ENCODE results near the gene ZDHHC9. TPM values are rescaled to one million over a fixed set of nuclear protein-coding genes. Genes with fewer than 3 reads are reported as not detected.

ZDHHC9 gene
- polyA plus RNA-seq, 1 experiment, result 47.5 TPM

GRCh38 chrX:129791961-129792570, 51.6 kb downstream of the ZDHHC9 start:
- ChIA-PET CTCF (no interaction called here), POLR2A (no interaction called here)
- TF ChIP-seq CTCF (IDR thresholded peaks at IDR 0.05; ENCODE audit: insufficient read depth, low read depth, low read length), result no peak
- H3K4me3 ChIP-seq (ENCODE audit: low read depth, low read length), result no peak overlapping the region
- no peak for DNase-seq (ENCODE audit: low read depth)
- H3K36me3 ChIP-seq (ENCODE audit: control insufficient read depth, insufficient read depth, low read length), result no peaks in the 10 kb centered on the region
- no peaks in the 10 kb centered on the region for H3K27me3 ChIP-seq (ENCODE audit: control insufficient read depth, insufficient read depth, low read length)

- Histone ChIP-seq H3K27me3 (ENCODE audit: control insufficient read depth, insufficient read depth, low read length) (no peaks in the 10 kb centered on the region), H3K4me3 (ENCODE audit: low read depth, low read length) (no peak overlapping the region), H3K36me3 (ENCODE audit: control insufficient read depth, insufficient read depth, low read length) (no peaks in the 10 kb centered on the region)
- CTCF ChIA-PET, result no interaction called here
- DNase-seq (ENCODE audit: low read depth), result no peak
- TF ChIP-seq CTCF (IDR thresholded peaks at IDR 0.05; ENCODE audit: insufficient read depth, low read depth, low read length), result no peak
- POLR2A ChIA-PET, result no interaction called here
Observed at GRCh38 chrX:129791336-129791735, 52.4 kb downstream of the ZDHHC9 start.

- CTCF ChIA-PET, result no interaction called here
- H3K36me3 ChIP-seq (ENCODE audit: control insufficient read depth, insufficient read depth, low read length), result no peaks in the 10 kb centered on the region
- POLR2A ChIA-PET, result no interaction called here
- H3K4me3 ChIP-seq (ENCODE audit: low read depth, low read length), result no peak overlapping the region
- H3K27me3 ChIP-seq (ENCODE audit: control insufficient read depth, insufficient read depth, low read length), result no peaks in the 10 kb centered on the region
- no peak for DNase-seq (ENCODE audit: low read depth)
- no peak for TF ChIP-seq CTCF (IDR thresholded peaks at IDR 0.05; ENCODE audit: insufficient read depth, low read depth, low read length)
Observed at GRCh38 chrX:129790808-129791207, 52.9 kb downstream of the ZDHHC9 start.

- TF ChIP-seq CTCF (IDR thresholded peaks at IDR 0.05; ENCODE audit: insufficient read depth, low read depth, low read length), result no peak
- Histone ChIP-seq H3K4me3 (ENCODE audit: low read depth, low read length) (no peak overlapping the region), H3K36me3 (ENCODE audit: control insufficient read depth, insufficient read depth, low read length) (no peaks in the 10 kb centered on the region), H3K27me3 (ENCODE audit: control insufficient read depth, insufficient read depth, low read length) (no peaks in the 10 kb centered on the region)
- DNase-seq (ENCODE audit: low read depth), result no peak
- ChIA-PET CTCF (no interaction called here), POLR2A (no interaction called here)
Observed at GRCh38 chrX:129790146-129790545, 53.5 kb downstream of the ZDHHC9 start.

GRCh38 chrX:129788527-129788926, 55.2 kb downstream of the ZDHHC9 start:
- Histone ChIP-seq H3K27me3 (ENCODE audit: control insufficient read depth, insufficient read depth, low read length) (no peaks in the 10 kb centered on the region), H3K36me3 (ENCODE audit: control insufficient read depth, insufficient read depth, low read length) (no peaks in the 10 kb centered on the region), H3K4me3 (ENCODE audit: low read depth, low read length) (no peak overlapping the region)
- ChIA-PET POLR2A (no interaction called here), CTCF (no interaction called here)
- no peak for TF ChIP-seq CTCF (IDR thresholded peaks at IDR 0.05; ENCODE audit: insufficient read depth, low read depth, low read length)
- no peak for DNase-seq (ENCODE audit: low read depth)
